HFFc6 (cell line): Measurements from ENCODE around the gene SLC35C1. TPM values are rescaled to one million over a fixed set of nuclear protein-coding genes. Genes with fewer than 3 reads are reported as not detected.

Source experiments
- DNase-seq: peaks from one replicate; pipeline ENCODE4 v3.0.0-alpha.2; 2018
- H3K27ac Mint-ChIP-seq: 2 replicates; pipeline ENCODE4 v1.8.0; 2020; ENCODE audit warnings: mild to moderate bottlenecking, mixed read lengths
- H3K27me3 Mint-ChIP-seq: 2 replicates; pipeline ENCODE4 v1.8.0; 2021; ENCODE audit warnings: mild to moderate bottlenecking, moderate library complexity, mixed read lengths; ENCODE audit not compliant: insufficient read depth
- H3K36me3 Mint-ChIP-seq: 2 replicates; pipeline ENCODE4 v1.8.0; 2021; ENCODE audit warnings: low read depth, mixed read lengths
- H3K4me1 Mint-ChIP-seq: 2 replicates; pipeline ENCODE4 v1.8.0; 2020; ENCODE audit warnings: low read depth, mixed read lengths
- H3K4me3 Mint-ChIP-seq: 2 replicates; pipeline ENCODE4 v1.8.0; 2020; ENCODE audit warnings: mild to moderate bottlenecking, moderate library complexity, mixed read lengths
- H3K9me3 Mint-ChIP-seq: 2 replicates; pipeline ENCODE4 v1.8.0; 2020; ENCODE audit warnings: mild to moderate bottlenecking, mixed read lengths
- total RNA-seq, 6 experiments: library from RNA; stranded (reverse); fragmentation: NEBNext Ultra II Directional; extraction: Animal tissue kit (Norgen Biotek cat#: 25700); gene quantifications; 2 replicates in 1 of 6; 3 replicates in 5 of 6; pipeline ENCODE4 v1.2.3, GENCODE V29; 2021
- TF ChIP-seq, protein P1 (sequence below): fragments of 200-600 bp; sonication (generic); IDR thresholded peaks from 2 replicates; pipeline ENCODE4 v1.5.0; 2021; ENCODE audit warnings: antibody characterized with exemption, mild to moderate bottlenecking

The SLC35C1 gene
- total RNA-seq, 6 experiments from 2014 or later: 24.2 to 29.6 (median 27.4) TPM

DNA sequence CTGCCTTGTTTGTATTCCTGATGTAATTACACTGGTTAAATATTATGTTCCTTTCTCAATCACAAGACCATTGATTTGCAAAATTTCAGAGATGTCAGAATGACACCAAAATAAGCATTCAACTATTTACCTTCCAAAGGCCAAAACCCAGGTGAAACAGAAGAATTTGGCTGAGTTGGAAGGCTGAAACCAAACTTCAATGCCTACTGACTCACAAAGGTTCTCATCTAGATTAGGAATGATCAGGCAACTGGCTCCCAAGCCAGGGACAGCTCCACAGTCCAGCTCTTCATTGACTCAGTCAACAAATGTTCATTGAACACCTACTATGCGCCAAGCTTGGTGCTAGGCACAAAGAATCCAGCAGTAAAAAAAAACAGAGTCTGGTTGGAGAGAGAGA lies 13.4 kb upstream of the SLC35C1 start:
- Mint-ChIP-seq H3K9me3 (peaks cover 5% of the 10 kb centered on the region; the same call in 1 of the 2 replicates), H3K4me1 (no peaks in the 10 kb centered on the region), H3K27me3 (peaks cover 28% of the 10 kb centered on the region), H3K36me3 (peaks cover 5% of the 10 kb centered on the region; the same call in 1 of the 2 replicates), H3K27ac (no peak overlapping the region), H3K4me3 (no peak overlapping the region)
- DNase-seq: no peak
- TF ChIP-seq, protein P1, sequence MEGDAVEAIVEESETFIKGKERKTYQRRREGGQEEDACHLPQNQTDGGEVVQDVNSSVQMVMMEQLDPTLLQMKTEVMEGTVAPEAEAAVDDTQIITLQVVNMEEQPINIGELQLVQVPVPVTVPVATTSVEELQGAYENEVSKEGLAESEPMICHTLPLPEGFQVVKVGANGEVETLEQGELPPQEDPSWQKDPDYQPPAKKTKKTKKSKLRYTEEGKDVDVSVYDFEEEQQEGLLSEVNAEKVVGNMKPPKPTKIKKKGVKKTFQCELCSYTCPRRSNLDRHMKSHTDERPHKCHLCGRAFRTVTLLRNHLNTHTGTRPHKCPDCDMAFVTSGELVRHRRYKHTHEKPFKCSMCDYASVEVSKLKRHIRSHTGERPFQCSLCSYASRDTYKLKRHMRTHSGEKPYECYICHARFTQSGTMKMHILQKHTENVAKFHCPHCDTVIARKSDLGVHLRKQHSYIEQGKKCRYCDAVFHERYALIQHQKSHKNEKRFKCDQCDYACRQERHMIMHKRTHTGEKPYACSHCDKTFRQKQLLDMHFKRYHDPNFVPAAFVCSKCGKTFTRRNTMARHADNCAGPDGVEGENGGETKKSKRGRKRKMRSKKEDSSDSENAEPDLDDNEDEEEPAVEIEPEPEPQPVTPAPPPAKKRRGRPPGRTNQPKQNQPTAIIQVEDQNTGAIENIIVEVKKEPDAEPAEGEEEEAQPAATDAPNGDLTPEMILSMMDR: no peak

DNA sequence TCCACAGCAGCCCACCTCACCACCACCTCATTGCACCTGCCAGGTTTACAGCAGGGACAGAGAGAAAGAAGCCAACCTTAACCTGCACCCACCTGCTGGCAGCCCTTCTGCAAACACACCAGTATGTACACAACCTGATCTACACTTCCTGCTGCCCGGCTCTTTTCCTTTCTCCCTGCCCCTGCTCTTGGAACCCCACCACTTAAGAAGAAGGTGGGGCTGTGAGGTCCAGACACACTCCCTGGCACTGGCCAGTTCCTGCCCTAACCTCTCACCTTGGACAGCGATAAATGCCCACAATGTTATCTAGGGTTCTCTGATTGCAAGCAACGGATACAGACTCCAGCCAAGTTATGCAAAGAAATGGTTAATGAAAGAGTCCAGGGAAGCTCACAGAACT lies 10.8 kb upstream of the SLC35C1 start:
- Mint-ChIP-seq H3K36me3 (no peaks in the 10 kb centered on the region), H3K9me3 (no peaks in the 10 kb centered on the region), H3K4me1 (no peaks in the 10 kb centered on the region), H3K4me3 (no peak overlapping the region), H3K27ac (no peak overlapping the region), H3K27me3 (peaks cover 46% of the 10 kb centered on the region)
- TF ChIP-seq, protein P1: no peak
- no peak for DNase-seq

GRCh38 chr11:45795379-45795778 lies 9.6 kb upstream of the SLC35C1 start:
- no peak overlapping the region for H3K4me3 Mint-ChIP-seq

DNA sequence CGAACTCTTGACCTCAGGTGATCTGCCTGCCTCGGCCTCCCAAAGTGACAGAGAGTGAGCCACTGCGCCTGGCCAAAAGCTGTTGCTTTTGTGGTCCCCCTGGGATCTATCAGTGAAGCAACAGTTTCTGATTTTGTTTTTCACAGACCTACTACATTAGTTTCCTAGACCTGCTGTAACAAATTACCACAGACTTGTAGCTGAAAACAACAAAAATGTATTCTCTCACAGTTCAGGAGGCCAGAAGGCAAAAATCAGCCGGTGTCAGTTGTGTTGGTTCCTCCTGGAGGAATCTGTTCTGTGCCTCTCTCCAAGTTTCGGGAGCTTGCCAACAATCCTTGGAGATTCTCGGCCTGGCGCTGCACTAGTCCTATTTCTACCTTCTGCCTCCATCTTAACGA lies 8.5 kb upstream of the SLC35C1 start:
- no peaks in the 10 kb centered on the region for H3K36me3 Mint-ChIP-seq
- no peak overlapping the region for H3K4me3 Mint-ChIP-seq
- H3K27ac Mint-ChIP-seq: no peak overlapping the region
- no peak for DNase-seq
- no peaks in the 10 kb centered on the region for H3K4me1 Mint-ChIP-seq
- TF ChIP-seq, protein P1: no peak
- H3K9me3 Mint-ChIP-seq: no peaks in the 10 kb centered on the region
- peaks cover 45% of the 10 kb centered on the region for H3K27me3 Mint-ChIP-seq

More at GRCh38 chr11:45795379-45795778, 9.6 kb upstream of the SLC35C1 start:
- DNase-seq: no peak
- TF ChIP-seq, protein P1: no peak
- H3K27ac Mint-ChIP-seq: no peak overlapping the region
- H3K36me3 Mint-ChIP-seq: no peaks in the 10 kb centered on the region
- H3K4me1 Mint-ChIP-seq: no peaks in the 10 kb centered on the region
- H3K9me3 Mint-ChIP-seq: no peaks in the 10 kb centered on the region
- H3K27me3 Mint-ChIP-seq: peaks cover 45% of the 10 kb centered on the region

DNA sequence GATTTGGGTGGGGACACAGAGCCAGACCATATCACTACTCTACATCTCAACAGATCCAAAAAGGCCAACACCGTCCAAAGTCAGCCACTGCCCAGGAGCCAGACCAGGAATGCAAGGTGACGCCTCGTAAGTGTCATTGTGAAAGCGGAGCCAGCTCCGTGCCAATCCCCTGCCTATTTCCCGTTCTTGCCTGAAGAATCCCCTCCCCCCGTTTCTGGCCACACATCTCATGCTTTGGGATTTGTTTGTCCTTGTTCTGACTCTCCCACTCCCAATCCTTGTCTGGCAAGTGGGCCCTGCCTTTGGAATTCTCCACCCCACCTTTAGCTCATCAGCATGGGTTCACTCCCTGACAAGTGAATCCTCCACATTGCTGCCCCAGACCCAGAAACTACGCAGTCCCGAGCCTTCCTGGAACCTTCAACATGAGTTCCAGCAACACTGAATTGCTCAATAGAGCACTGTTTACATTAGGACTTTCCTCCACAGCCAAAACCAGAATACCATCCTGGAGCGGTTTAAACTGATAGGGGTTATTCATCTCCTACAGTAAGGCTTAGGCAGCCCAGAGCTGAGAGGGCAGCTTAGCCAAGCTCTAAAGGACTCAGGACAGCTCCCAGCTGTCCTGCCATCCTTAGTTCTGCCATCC lies 6.0 kb upstream of the SLC35C1 start:
- no peaks in the 10 kb centered on the region for H3K4me1 Mint-ChIP-seq
- no peak overlapping the region for H3K27ac Mint-ChIP-seq
- H3K36me3 Mint-ChIP-seq: no peaks in the 10 kb centered on the region
- TF ChIP-seq, protein P1: no peak
- DNase-seq: no peak
- H3K9me3 Mint-ChIP-seq: no peaks in the 10 kb centered on the region
- H3K4me3 Mint-ChIP-seq: no peak overlapping the region
- H3K27me3 Mint-ChIP-seq: peaks cover 39% of the 10 kb centered on the region
